Transverse colon (tissue), 4 donors: ENCODE data around the gene FNDC3B. TPM values are rescaled to one million over a fixed set of nuclear protein-coding genes. Genes with fewer than 3 reads are reported as not detected.

Source experiments
- DNase-seq: peaks from one replicate; pipeline ENCODE4 v3.0.0-alpha.2; 2019
- H3K27ac ChIP-seq, 4 donors: fragments of 200-600 bp; sonication (generic); 2 replicates each; pipeline ENCODE4 v1.5.1; 2016 to 2018; ENCODE audit warnings: inconsistent platforms in 4 of 4
- H3K27me3 ChIP-seq: fragments of 200-600 bp; sonication (generic); 2 replicates; pipeline ENCODE4 v1.5.1; 2017; ENCODE audit warnings: inconsistent platforms
- H3K36me3 ChIP-seq, 4 donors: fragments of 200-600 bp; sonication (generic); 2 replicates each; pipeline ENCODE4 v1.5.1; 2017 to 2019; ENCODE audit warnings: inconsistent platforms in 4 of 4
- H3K4me1 ChIP-seq, 4 donors: fragments of 200-600 bp; sonication (generic); 2 replicates each; pipeline ENCODE4 v1.5.1; 2017 to 2020; ENCODE audit warnings: inconsistent platforms in 4 of 4
- H3K4me3 ChIP-seq, 4 donors: fragments of 200-600 bp; sonication (generic); 1 replicate in 1 of 4; 2 replicates in 3 of 4; pipeline versions ENCODE4 v1.5.1 to v1.6.1; 2017 to 2019; ENCODE audit warnings: inconsistent platforms in 4 of 4
- H3K9me3 ChIP-seq, 2 donors: fragments of 200-600 bp; sonication (generic); 2 replicates each; pipeline ENCODE4 v1.5.1; 2017 to 2019; ENCODE audit warnings: inconsistent platforms in 2 of 2
- CTCF ChIP-seq, 5 experiments: fragments of 200-600 bp in 3 of 5; fragments of 450-650 bp in 2 of 5; sonication (generic) in 3 of 5; IDR thresholded peaks; 1 replicate in 2 of 5; 2 replicates in 3 of 5; pipeline ENCODE4 v1.5.1; 2016 to 2017; ENCODE audit warnings: antibody characterized with exemption in 5 of 5, inconsistent platforms in 3 of 5, mild to moderate bottlenecking in 2 of 5, moderate library complexity in 1 of 5
- EP300 ChIP-seq: sonication (generic); formaldehyde crosslinking; IDR thresholded peaks from one replicate; pipeline ENCODE4 v1.6.1; 2017; ENCODE audit warnings: antibody characterized with exemption, low read depth
- POLR2A ChIP-seq: fragments of 450-650 bp; IDR thresholded peaks from one replicate; pipeline ENCODE4 v1.6.1; 2016; ENCODE audit warnings: antibody characterized with exemption, mild to moderate bottlenecking, moderate library complexity
- POLR2AphosphoS5 ChIP-seq, 3 donors: sonication (generic); formaldehyde crosslinking; IDR thresholded peaks; one replicate each; pipeline ENCODE4 v1.6.1; 2016; ENCODE audit warnings: antibody characterized with exemption in 3 of 3
- WGBS, 2 donors: methylation state at CpG; one replicate each; pipeline ENCODE4 v1.1.5; 2018; ENCODE audit warnings: low coverage in 1 of 2; 5-methylcytosine and 5-hydroxymethylcytosine counted together
- in situ Hi-C, 4 donors: fragments of 200-750 bp; cut with MboI; loops; one replicate each; pipeline versions ENCODE4 v1.15.0 to v1.15.1; 2017; ENCODE audit warnings: low sequenced_read_pairs in 3 of 4, low pct_ligation_motif_present in 1 of 4, low pct_unique_long_range_greater_than_20kb in 1 of 4
- intact Hi-C: fragments of 100-400 bp; cut with DNase I; formaldehyde crosslinking; loops from one replicate; pipeline ENCODE4 v1.15.1; 2023; ENCODE audit warnings: low total_unique reads
- total RNA-seq, 4 donors: library from RNA; depleted of rRNA; stranded (reverse); fragments of >200 nt; gene quantifications; one replicate each; pipeline ENCODE4 v1.1.0, GENCODE V29; 2016

Gene FNDC3B
- total RNA-seq, 4 donors from 2014 or later, result 28.5 to 85.7 (median 44.5) TPM

- 31 to 71% methylated on average over 2 to 3 of the region's 3 CpGs for WGBS, 2 donors
- no peaks in the 10 kb centered on the region for H3K27me3 ChIP-seq
- in situ Hi-C loops, result loop anchor here in 1 of 4 donors (25.0 kb wide), 1 partner anchor 276 kb away; the partner anchor contains the start of gene FNDC3B
- TF ChIP-seq EP300, result no peak
- TF ChIP-seq POLR2AphosphoS5 (IDR thresholded peaks at IDR 0.05), result no peak
- TF ChIP-seq POLR2A, result no peak
- TF ChIP-seq CTCF (IDR thresholded peaks at IDR 0.05), result no peak
- H3K9me3 ChIP-seq, result no peaks in the 10 kb centered on the region
- H3K27ac ChIP-seq, result peak overlapping the region; percentile 16 to 81 (median 68)
- intact Hi-C loops, result no loop called here
- H3K4me3 ChIP-seq, result no peak overlapping the region
- peaks cover 26 to 52% (median 37%) of the 10 kb centered on the region in 4 donors for H3K4me1 ChIP-seq
- no peak for DNase-seq
- peaks cover 0 to 34% (median 4%) of the 10 kb centered on the region in 4 donors for H3K36me3 ChIP-seq
Observed at GRCh38 chr3:172313671-172314070, 274.3 kb downstream of the FNDC3B start.

GRCh38 chr3:172314591-172315160 is 275.3 kb downstream of the FNDC3B start:
- peaks cover 0 to 24% (median 4%) of the 10 kb centered on the region in 4 donors for H3K36me3 ChIP-seq

DNA sequence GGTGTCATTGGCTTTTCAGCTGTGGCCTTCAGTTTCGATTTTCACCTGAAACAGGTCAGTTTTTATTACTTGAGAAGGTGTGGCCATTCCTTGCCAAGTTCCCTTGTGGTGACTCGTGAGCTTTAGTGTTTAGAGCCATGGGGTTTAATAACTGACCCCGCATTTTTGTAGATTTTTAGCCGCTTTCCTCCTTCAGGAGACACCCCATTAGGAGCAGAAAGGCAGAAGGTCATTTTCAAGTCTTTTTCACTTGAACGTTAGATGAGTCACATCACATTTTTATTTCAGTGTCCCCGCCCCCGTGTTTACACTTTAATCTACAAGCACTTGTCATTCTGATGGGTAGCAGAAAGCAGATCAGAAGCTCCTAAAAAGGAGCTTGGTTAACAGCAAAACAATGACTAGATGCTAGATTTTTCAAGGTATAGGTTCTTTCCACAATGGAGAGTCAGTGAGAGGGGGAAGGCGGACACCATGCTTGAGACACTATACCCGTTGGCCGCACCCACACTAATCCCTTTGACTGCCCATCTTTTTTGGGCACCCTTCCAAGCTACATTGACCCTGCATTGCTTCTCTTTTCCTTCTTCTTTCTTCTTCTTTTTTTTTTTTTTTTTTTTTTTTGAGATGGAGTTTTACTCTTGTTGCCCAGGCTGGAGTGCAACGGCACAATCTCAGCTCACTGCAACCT is 276.2 kb downstream of the FNDC3B start:
- no peak overlapping the region for H3K4me3 ChIP-seq
- H3K4me1 ChIP-seq, result peaks cover 36 to 71% (median 47%) of the 10 kb centered on the region in 4 donors
- H3K36me3 ChIP-seq, result peaks cover 0 to 15% (median 3%) of the 10 kb centered on the region in 4 donors
- TF ChIP-seq POLR2A (no peak), POLR2AphosphoS5 (IDR thresholded peaks at IDR 0.05) (peak; percentile 19 to 50 (median 41)), CTCF (IDR thresholded peaks at IDR 0.05) (peak in 2 of 5 experiments; percentile 20 to 30)
- H3K9me3 ChIP-seq, result no peaks in the 10 kb centered on the region
- in situ Hi-C loops, result loop anchor here in 1 of 4 donors (25.0 kb wide), 1 partner anchor 278 kb away; the partner anchor contains the start of gene FNDC3B
- intact Hi-C loops, result no loop called here
- DNase-seq, result peak; percentile 43
- peak overlapping the region; percentile 65 to 82 (median 80) for H3K27ac ChIP-seq
- H3K27me3 ChIP-seq, result no peaks in the 10 kb centered on the region
- 42 to 48% methylated on average over 7 to 11 of the region's 11 CpGs for WGBS, 2 donors

More at GRCh38 chr3:172314591-172315160, 275.3 kb downstream of the FNDC3B start:
- no peak overlapping the region for H3K4me3 ChIP-seq
- peaks cover 36 to 62% (median 42%) of the 10 kb centered on the region in 4 donors for H3K4me1 ChIP-seq
- intact Hi-C loops (no loop called here), in situ Hi-C loops (loop anchor here in 1 of 4 donors (25.0 kb wide), 1 partner anchor 277 kb away; the partner anchor contains the start of gene FNDC3B)
- no peaks in the 10 kb centered on the region for H3K27me3 ChIP-seq
- no peaks in the 10 kb centered on the region for H3K9me3 ChIP-seq
- no peak for TF ChIP-seq POLR2A
- TF ChIP-seq CTCF (IDR thresholded peaks at IDR 0.05), result no peak
- no peak for TF ChIP-seq EP300
- TF ChIP-seq POLR2AphosphoS5 (IDR thresholded peaks at IDR 0.05), result no peak
- 73 to 77% methylated on average over 3 to 8 of the region's 8 CpGs for WGBS, 2 donors
- peak overlapping the region; percentile 65 to 82 (median 80) for H3K27ac ChIP-seq
- no peak for DNase-seq

- no peak for DNase-seq
- no peaks in the 10 kb centered on the region for H3K27me3 ChIP-seq
- H3K4me3 ChIP-seq, result no peak overlapping the region
- no peak for TF ChIP-seq POLR2AphosphoS5 (IDR thresholded peaks at IDR 0.05)
- TF ChIP-seq EP300, result no peak
- TF ChIP-seq CTCF (IDR thresholded peaks at IDR 0.05), result no peak
- TF ChIP-seq POLR2A, result no peak
- 89 to 95% methylated on average over 4 of the region's 4 CpGs for WGBS, 2 donors
- in situ Hi-C loops (loop anchor here in 1 of 4 donors (25.0 kb wide), 1 partner anchor 279 kb away; the partner anchor contains the start of gene FNDC3B), intact Hi-C loops (no loop called here)
- H3K27ac ChIP-seq, result peak overlapping the region; percentile 65 to 82 (median 80)
- H3K9me3 ChIP-seq, result no peaks in the 10 kb centered on the region
- peaks cover 0 to 4% (median 0%) of the 10 kb centered on the region in 4 donors for H3K36me3 ChIP-seq
- peaks cover 36 to 78% (median 47%) of the 10 kb centered on the region in 4 donors for H3K4me1 ChIP-seq
Observed at GRCh38 chr3:172316758-172317157, 277.4 kb downstream of the FNDC3B start.
